GM19099 (cell line): Measurements from ENCODE around the gene DNAH8.

Experiments
- POLR2A ChIP-seq: IDR thresholded peaks from 3 replicates; pipeline ENCODE4 v1.6.1; 2011; ENCODE audit warnings: low read depth; ENCODE audit not compliant: insufficient read length; ENCODE audit errors: extremely low read depth

DNAH8 gene

DNA sequence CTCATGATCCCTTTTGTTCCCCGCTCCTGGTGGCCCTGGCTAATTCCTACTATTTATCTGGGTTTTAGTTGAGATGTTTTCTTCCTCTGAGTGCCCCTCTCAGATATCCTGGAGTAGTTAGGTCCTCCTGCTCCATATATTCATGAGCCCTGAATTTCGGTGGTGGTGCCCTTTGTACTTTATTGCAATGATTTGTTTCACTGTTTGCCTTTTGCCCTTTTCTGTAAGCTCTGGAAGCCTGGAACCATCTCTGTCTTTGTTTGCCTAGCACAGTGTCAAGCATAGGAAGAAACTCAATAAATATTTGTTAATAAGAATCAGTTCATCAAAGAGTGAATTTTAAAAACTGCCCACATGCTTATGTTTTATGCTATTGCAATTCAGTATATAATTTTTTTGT is 144.9 kb downstream of the DNAH8 start:
- no peak for TF ChIP-seq POLR2A

DNA sequence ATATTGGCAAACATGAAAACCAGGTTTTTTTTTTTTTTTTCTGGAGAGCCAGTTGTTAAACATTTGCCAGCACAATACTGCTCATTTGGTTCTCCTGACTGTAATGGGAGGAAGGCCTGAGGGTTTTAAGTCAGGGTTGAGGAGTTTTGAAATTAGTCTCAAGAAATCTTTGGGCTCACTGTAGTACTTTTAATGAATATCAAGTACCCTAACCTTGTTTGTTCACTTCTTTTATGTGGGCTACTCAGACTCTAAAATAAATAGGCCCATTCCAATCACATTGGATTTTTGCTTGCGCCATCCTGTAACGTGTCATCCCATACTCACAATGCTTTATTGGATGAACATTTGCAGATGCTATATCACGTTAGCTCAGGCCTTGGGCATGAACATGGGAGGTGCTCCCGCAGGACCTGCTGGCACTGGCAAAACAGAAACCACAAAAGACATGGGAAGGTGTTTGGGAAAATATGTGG is 146.9 kb downstream of the DNAH8 start:
- no peak for TF ChIP-seq POLR2A

DNA sequence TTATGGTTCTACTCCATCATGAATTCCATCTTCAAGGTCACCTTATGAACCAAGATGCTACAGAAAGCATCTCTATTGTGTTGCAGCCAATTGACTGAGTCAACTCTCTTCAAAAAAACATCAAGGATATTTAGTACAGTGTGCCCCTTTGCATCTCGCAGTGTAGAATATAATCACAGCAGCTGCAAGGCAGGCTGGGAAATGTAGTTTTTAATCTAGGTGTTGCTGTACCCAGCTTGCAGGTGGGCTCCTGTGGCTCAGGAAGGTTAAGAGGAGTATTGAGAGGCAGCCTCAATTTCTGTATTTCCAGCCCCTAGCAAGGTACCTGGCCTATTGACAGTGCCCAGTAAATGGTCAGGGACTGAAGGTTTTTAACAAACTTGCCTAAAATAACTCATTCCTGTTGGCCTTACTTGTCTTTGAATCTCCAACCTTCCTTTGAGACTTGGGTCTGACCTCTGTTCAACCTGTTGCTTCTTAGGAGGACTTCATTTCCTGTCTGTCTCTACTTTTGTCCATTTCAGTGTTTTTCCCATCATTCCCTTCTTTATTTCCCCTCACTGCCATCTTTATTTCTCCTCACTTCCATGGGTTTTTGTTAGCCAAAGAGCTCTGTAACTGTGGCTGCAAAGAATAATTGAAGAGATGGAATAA is 150.5 kb downstream of the DNAH8 start:
- TF ChIP-seq POLR2A, result no peak

- TF ChIP-seq POLR2A, result no peak
Observed at GRCh38 chr6:38867726-38868125, 152.6 kb downstream of the DNAH8 start.

DNA sequence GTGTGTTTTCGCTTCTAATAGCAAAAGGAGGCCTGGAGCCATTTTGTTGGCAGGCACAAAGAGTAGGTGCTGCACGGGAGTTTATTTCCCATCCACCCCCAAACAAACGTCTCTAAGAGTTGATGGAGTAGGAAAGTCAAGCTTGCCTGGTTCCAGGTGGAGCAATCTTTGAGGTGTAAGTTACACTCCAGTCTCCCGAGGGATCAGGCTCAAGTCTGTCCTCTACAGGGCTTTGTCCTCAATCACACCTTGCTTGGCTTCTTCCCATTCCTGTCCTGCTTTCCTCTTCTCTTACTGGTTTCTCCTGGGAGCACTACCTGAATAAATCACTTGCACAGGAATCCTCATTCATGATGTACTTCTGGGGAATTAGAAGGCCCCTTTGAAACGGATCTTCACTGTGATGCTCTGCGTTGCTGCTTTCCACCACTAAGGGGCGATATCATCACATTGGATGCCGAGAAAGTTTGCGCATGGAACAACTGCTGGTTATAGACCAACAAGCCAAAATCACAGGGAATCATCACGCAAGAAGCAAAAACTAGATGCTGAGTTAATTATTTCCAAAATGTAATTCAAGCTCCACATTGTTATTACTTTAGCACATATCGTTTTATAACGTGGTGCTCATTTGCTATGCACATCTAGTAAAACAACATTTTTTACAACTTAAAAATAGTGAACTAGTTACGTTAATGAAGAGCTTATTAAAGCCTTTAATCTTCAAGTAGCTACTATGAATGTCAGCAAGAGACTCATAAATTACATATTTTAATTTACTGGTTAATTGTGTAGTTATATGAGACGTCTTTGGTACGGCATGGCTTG is 156.8 kb downstream of the DNAH8 start:
- no peak for TF ChIP-seq POLR2A

- no peak for TF ChIP-seq POLR2A
Observed at GRCh38 chr6:38873001-38873400, 157.9 kb downstream of the DNAH8 start.

DNA sequence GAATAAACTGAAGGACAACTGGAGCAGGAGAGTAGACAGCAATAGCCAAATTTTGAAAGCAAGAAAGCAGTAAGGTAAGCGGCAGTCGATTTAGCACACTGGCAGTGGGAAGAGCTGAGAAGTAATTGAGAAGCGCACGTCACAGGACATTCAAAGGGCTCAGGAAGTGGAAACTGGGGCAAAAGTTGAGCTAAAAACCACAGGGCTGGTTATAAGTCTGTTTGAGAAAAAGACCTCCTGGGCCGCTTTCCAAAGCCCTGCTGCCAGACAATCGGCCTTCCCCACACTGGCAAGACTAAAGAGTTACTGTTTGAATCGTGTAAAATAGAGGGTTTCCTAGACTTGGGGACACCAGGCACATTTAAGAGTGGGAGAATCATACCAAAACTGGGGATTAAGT is 161.4 kb downstream of the DNAH8 start:
- no peak for TF ChIP-seq POLR2A

- TF ChIP-seq POLR2A, result no peak
Observed at GRCh38 chr6:38877721-38878120, 162.6 kb downstream of the DNAH8 start.

DNA sequence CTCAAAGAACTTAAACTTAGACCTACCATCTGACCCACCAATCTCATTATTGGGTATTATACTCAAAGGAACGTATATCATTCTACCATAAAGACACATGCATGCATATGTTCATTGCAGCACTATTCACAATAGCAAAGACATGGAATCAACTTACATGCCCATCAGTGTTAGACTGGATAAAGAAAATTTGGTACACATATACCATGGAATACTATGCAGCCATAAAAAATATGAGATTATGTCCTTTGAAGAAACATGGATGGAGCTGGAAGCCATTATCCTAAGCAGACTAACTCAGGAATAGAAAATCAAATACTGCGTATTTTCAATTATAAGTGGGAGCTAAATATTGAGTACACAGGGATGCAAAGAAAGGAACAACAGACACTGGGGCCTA is 167.0 kb downstream of the DNAH8 start:
- TF ChIP-seq POLR2A, result no peak

- no peak for TF ChIP-seq POLR2A
Observed at GRCh38 chr6:38897507-38897906, 182.4 kb downstream of the DNAH8 start.

- no peak for TF ChIP-seq POLR2A
Observed at GRCh38 chr6:38901802-38902522, 186.9 kb downstream of the DNAH8 start.

DNA sequence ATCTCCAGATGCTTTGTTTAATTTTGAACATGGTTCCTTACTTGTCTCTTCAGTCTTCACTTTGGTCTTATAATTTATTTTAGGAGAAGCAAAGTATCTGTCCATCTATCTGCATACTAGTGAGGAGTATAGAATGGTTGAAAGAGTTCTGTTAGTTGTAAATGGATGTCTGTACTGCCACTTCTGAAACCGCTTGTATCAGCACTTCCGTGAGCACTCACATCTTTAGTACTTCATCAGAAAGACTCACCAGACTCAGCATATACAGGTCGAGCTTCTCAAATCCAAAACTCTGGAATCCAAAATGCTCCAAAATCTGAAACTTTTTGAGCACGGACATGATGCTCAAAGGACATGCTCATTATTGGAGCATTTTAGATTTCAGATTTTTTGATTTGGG is 191.5 kb downstream of the DNAH8 start:
- TF ChIP-seq POLR2A, result no peak

GRCh38 chr6:38907264-38907663 is 192.2 kb downstream of the DNAH8 start:
- TF ChIP-seq POLR2A, result no peak

GRCh38 chr6:38909015-38909730 is 194.1 kb downstream of the DNAH8 start:
- no peak for TF ChIP-seq POLR2A

GRCh38 chr6:38910207-38910606 is 195.1 kb downstream of the DNAH8 start:
- no peak for TF ChIP-seq POLR2A

GRCh38 chr6:38912378-38912777 is 197.3 kb downstream of the DNAH8 start:
- TF ChIP-seq POLR2A, result no peak
